Right hindlimb (tissue), 1 donor: ENCODE results near the gene RRP9.

ENCODE experiments used
- DNase-seq: peaks from one replicate; pipeline ENCODE4 v3.0.0-alpha.2; 2018

Gene RRP9

DNA sequence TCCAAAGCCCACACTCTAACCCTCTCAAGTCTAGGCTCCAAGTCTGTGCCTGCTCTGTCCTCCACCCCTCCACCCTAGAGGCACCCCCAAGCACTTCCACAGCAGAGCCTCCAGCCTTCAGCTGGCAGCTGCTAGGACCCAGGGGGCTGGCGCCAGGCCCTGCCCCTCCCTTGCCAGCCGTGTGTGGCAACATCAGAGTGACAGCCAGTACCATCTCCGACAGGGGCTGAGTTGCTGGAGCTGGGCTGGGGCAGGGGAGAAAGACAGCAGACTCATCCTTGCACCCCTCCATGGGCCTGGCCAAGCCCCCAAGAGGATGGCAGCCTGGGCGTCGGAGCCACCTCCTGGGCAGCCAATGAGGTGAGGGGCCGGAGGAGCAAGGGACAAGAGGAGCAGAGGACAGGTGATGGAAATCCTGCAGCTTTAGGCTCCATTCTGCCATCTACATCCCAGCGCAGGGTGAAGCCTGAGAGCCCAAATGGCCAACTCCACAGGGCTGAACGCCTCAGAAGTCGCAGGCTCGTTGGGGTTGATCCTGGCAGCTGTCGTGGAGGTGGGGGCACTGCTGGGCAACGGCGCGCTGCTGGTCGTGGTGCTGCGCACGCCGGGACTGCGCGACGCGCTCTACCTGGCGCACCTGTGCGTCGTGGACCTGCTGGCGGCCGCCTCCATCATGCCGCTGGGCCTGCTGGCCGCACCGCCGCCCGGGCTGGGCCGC lies 13.6 kb upstream of the RRP9 start, which contains the start of gene GPR62:
GPR62 (plus strand) TSS at position 207 of the 718 bp plus-strand sequence; CDS start at position 479, 272 bp downstream.
- no peak for DNase-seq

GRCh38 chr3:51954713-51955112 lies 13.0 kb upstream of the RRP9 start:
- no peak for DNase-seq

DNA sequence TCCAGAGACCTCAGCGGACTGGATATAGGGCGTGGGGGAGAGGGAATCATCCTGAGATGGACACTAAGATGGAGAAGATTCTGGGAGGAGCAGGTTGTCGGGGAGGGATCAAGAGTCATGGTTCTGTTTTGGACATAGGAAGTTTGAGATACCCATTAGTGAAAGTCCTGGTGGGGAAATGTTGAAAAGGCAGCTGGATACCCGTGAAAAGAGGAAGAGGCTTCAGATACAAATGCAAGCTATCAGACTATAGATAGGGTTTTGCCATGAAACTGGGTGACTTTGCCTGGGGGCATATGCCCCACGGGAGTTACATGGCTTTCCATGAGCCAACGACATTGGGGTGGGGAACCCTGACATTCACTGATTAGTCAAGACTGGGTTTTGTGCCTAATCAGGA lies 12.4 kb upstream of the RRP9 start:
- DNase-seq, result no peak

- no peak for DNase-seq
These were observed 11.7 kb upstream of the RRP9 start for GRCh38 chr3:51953445-51953844.

DNA sequence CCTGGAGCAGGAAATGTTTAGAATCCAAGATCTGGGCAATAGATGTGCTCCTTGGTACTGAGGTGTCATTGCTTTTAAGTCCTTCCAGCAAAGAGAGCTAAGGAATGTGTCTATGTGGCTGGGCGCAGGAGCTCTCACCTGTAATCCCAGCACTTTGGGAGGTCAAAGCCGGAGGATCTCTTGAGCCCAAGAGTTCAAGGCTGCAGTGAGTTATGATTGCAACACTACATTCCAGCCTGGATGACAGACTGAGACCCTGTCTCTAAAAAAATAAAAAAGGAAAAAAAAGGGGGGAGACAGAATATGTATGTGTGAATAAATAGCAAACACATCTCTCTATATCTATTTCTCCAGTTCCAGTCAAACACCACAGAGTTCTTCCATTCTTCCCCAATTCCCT lies 9.2 kb upstream of the RRP9 start:
- DNase-seq, result no peak

GRCh38 chr3:51949121-51949520 lies 7.4 kb upstream of the RRP9 start:
- DNase-seq, result no peak

DNA sequence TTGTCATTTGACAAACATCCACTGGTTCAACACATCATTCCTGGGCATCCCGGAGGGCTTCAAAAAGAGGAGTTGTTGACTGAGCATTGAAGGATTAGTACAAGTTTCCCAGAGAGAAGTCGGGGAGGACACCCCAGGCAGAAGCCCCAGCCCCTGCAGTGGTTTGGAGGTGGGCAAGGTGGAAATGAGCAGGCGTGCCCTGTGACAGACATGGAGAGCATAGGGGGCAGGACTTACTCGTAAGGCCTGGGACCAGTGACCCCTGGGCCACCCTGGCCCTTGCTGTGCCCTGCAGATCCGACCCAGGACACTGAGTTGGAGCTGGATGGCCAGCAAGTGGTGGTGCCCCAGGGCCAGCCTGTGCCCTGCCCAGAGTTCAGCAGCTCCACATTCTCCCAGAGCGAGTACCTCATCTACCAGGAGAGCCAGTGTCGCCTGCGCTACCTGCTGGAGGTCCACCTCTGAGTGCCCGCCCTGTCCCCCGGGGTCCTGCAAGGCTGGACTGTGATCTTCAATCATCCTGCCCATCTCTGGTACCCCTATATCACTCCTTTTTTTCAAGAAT lies 6.4 kb upstream of the RRP9 start:
- no peak for DNase-seq

- peak; percentile 12 for DNase-seq
These were observed 5.7 kb upstream of the RRP9 start for GRCh38 chr3:51947215-51947900.

GRCh38 chr3:51946796-51947195 lies 5.1 kb upstream of the RRP9 start:
- peak; percentile 9 for DNase-seq

DNA sequence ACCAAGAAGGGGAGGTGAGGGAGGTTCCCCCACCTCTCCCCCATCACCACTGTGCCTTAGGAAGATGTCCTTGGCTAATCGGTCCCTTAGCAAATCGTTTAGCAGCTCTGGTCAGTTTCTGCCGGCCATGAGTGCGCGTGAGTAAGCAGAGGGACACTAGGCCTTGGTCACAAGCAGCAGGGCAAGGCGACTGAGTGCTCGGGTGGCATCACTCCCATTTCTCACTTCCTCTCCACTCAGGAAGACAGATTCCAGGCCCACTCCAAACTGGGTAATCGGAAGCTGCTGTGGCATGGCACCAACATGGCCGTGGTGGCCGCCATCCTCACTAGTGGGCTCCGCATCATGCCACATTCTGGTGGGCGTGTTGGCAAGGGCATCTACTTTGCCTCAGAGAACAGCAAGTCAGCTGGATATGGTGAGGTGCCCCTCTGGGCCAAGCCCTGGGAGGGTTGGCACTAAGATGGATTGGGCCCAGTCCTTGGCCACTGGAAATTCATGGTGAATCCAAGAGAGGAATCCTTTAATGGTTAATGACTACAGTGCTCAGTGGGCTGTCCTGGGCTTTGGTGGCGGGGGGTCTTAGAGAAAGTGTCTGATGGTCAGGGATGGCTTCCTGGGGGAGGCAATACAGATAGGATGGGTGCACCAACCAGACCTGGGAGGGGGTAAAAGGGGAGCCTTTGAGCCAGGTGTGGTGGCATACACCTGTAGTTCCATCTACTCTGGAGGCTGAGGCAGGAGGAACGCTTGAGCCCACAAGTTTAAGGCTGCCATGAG lies 4.4 kb upstream of the RRP9 start:
- DNase-seq, result peak; percentile 11

GRCh38 chr3:51945031-51945840 lies 3.5 kb upstream of the RRP9 start:
- DNase-seq, result peak; percentile 17

- no peak for DNase-seq
These were observed 2.8 kb upstream of the RRP9 start for GRCh38 chr3:51944451-51945021.

DNA sequence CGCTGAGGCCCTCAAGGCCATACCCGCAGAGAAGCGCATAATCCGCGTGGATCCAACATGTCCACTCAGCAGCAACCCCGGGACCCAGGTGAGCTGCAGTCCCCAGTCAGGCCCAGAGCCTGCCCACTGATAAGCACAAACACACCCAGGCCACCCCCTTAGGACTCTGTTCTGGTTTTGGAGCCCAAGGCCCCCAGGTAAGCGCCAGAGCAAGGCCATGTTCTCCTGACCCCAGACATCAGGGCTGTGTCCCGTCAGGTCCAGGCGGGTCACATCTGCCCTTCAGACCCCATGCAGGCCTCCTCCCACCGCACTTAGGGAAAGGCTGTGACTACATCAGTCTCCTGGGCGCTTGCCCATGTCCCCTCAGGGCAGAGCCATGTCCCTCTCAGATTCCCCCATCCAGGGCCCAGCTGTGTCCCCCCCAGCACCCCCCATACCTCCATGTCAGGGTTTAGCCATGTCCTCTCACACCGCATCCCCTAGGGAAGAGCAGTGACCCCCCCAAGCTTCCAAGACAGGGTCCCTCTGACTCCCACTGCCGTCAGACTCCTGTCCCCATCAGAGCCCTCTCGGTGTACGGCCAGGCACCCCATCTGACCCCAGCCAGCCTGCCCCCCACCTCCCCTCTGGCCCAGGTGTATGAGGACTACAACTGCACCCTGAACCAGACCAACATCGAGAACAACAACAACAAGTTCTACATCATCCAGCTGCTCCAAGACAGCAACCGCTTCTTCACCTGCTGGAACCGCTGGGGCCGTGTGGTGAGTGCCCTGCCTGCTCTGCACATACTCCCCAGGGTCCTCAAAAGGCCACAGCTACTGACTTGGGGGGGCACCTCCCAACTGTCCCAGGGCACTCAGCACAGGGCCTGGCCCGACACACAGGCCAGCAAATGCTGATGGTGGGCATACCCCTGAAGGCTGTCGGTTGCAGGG lies 2.0 kb upstream of the RRP9 start:
- peak; percentile 23 for DNase-seq

GRCh38 chr3:51942603-51943450 lies 1.1 kb upstream of the RRP9 start:
- DNase-seq, result peak; percentile 49

DNA sequence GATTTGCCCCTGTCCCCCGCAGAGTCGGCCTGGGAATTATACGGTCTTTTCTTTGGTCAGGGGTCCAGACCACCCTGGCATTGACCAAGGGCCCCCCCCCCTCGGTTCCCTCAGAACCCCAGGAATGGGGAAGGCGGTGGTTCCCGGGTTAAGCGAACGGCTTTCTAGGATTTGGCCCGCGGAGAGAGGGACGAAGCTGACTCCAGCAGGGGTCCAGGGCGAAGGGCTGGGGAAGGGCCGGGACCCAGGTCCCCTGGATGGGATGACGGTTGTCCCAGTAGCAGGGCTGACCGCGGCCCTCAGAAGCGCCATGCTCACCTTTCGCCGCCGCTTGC lies 274 bp downstream of the RRP9 start:
- DNase-seq, result no peak

GRCh38 chr3:51940648-51941462 lies 849 bp downstream of the RRP9 start:
- DNase-seq, result no peak

DNA sequence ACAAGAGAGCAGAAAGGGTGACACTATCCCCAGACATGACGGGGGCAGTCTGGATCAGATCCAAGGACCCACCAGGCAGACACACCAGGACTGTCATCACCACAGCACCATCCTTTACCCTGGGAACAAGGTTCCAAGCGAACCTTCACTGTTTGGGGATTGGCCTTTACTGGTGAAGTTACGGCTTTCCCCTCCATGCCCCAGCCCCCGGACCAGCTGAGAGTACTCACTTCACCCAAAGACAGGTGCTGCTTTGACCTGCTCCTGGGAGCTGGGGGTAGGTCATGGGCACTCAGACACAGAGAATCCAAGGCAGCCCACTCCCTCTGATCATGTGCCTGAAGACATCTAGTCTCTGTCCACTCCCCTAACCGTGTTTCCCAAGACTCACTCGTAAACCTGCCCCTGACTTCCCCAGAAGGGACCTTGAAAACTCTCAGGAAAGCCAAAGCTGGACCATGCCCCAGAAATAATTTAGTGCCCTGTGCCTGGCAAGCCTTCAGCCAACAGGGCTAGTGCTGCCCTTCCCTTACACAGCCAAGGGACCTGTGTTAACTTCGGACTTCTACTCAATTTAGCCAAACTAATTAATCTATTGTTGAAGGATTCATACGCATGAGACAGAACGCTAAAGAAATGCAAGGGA lies 2.8 kb downstream of the RRP9 start:
- no peak for DNase-seq

DNA sequence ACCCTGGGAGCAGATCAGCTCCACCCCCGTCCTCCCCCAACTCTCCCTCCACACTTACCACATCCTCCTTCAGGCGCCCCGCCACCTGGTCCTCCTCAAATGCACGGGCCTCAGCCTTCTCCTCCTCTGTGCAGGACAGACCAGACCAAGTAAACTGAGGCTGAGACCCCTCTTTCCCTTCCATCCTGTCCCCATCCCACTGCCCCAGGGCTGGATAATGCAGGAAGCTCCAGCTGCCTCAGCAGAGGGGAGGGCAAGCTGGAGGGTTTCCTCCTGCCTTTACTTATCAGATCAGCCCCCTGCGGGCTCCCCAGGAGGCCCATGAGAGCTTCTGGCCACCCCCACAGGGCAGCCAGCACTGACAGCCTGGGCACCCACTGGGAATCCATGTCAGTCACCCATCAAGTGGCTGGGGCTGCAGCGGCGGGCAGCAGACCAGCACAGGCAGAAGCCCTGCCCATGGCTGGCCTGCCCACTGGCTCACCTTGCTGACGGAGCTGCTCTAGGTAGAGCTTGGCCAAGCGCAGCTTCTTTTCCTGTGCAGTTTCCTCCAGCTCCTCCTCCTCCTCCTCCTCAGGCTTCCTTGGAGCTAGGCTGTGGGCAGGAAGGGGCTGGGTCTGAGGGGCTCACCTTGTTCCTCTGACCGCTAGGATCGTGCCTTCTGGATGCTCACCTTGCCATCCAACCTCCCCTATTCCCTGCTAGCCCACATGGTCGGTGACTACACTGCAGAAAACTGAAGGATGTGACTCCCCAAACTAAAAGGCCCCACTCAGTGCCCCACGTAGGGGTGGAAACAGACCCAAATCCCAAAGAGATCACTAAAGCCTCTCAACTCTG lies 3.9 kb downstream of the RRP9 start:
- DNase-seq, result peak; percentile 15
